Astrocyte (in vitro differentiated cells and primary cell): ENCODE results near the gene KIAA0825.

Experiments used
- EZH2 ChIP-seq: IDR thresholded peaks from 2 replicates; pipeline ENCODE4 v1.6.1; 2012; ENCODE audit warnings: mild to moderate bottlenecking, low read length, inconsistent platforms; ENCODE audit not compliant: insufficient read depth
- TF ChIP-seq, protein P1 (sequence below): IDR thresholded peaks from 2 replicates; pipeline ENCODE4 v1.5.1; 2011; ENCODE audit warnings: low read depth, mild to moderate bottlenecking, inconsistent platforms, low read length, moderate library complexity; ENCODE audit not compliant: insufficient read depth

DNA sequence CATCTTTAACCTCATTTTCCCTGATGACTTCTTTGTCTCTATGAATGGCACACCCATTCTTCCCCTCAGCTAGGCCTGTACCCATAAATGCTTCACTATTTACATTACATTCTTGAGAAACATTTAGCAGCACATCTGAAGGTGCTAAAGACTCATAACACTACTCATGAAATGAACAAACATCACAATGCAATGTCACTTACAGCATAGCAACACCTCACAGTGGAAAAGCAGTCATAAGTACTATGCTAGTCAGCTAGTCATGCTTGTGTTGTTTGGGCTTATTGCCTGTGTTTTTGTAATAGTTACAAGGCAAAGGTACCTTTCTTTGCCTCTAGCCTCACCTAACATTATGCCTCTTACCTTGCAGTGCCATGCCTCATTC is 228.9 kb downstream of the KIAA0825 start:
- TF ChIP-seq, protein P1, sequence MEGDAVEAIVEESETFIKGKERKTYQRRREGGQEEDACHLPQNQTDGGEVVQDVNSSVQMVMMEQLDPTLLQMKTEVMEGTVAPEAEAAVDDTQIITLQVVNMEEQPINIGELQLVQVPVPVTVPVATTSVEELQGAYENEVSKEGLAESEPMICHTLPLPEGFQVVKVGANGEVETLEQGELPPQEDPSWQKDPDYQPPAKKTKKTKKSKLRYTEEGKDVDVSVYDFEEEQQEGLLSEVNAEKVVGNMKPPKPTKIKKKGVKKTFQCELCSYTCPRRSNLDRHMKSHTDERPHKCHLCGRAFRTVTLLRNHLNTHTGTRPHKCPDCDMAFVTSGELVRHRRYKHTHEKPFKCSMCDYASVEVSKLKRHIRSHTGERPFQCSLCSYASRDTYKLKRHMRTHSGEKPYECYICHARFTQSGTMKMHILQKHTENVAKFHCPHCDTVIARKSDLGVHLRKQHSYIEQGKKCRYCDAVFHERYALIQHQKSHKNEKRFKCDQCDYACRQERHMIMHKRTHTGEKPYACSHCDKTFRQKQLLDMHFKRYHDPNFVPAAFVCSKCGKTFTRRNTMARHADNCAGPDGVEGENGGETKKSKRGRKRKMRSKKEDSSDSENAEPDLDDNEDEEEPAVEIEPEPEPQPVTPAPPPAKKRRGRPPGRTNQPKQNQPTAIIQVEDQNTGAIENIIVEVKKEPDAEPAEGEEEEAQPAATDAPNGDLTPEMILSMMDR: no peak
- no peak for TF ChIP-seq EZH2
